Measurements from ENCODE around the gene TSPAN5.

TSPAN5 gene

DNA sequence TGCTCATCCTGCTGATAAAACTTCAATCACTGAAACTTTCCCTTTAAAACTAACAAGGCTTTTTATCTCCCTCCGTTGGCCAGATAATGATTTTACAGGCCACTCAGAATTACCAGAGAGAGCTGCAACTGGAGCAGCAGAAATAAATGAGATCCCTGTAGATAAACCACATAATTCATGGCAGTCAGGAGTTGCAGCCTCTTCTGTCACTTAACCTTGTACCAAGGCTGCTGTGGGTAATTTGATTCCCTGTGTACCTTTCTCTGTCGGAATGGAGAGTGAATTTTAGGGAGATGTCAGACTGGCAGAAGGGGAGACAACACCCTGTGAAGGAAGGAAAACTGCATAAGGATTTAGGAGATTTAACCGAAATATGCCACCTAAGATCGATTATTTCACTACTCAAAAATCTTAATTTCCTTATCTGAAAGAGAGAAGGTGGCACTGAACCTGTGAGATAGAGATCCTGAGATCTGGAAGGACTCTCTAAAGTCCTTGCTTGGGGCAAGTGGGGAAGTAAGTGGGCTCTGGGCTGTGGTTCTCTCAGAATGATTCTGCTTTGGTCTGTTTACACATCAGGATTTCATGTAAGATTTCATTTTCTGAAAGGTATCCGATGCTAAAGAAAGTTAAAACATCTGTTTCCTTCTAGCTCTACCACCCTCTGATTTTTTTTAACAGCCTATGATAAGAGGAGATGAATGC lies 14.3 kb upstream of the TSPAN5 start:
- FAIRE-seq, result no peak

DNA sequence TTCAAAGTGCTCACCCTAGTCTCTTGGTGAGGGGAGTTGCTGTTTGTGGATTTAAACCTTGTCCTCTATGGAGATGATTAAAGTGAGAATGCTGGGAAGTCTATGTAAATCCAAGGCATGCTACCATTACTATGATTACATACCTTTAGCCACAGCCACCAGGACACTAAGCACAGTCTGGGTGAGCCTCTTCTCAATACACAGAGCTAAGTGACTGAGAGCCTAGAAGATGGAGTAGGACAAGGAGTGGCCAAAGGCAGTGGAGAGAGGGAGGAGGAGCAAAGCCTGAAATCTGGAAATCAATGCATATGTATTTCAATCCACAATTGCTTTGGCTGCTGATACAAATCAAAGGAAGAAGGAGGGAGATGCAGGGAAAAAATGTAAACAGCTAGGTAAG lies 12.7 kb upstream of the TSPAN5 start:
- FAIRE-seq, result no peak

DNA sequence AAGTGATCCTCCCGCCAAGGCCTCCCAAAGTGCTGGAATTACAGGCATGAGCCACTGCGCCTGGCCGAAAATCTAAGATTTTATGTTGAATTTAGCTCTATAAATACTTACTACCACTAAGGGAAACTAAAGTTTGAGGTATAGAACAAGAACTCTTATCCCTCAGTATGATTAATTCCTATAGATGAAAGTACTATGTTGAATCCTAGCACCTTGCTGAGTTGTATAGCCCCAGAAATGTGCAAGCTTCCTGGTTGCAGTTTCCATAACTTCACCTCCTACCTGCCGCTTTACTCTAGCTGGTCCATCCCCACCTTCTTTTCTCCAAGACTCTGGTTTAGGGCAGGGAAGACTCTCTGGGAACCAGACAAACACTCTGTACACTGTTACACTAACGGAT lies 11.8 kb upstream of the TSPAN5 start:
- FAIRE-seq, result no peak

DNA sequence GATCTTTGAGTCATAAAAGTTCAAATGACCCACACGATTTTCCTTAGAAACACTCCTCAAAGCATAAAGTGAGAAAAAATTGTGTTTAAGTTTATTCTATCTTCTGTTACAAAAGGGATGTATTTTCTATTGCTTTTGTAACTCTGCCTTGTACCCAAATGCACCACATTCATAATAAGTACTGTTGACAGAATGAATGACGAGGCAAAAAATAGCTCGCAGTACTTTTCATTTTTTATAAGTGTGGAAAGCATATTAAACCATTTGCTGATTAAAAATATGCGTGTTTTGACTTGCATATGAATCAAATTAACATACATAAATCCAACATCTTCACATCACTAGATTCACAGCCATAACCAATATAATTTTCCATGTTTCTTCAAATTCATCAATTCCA lies 11.2 kb upstream of the TSPAN5 start:
- FAIRE-seq, result no peak

DNA sequence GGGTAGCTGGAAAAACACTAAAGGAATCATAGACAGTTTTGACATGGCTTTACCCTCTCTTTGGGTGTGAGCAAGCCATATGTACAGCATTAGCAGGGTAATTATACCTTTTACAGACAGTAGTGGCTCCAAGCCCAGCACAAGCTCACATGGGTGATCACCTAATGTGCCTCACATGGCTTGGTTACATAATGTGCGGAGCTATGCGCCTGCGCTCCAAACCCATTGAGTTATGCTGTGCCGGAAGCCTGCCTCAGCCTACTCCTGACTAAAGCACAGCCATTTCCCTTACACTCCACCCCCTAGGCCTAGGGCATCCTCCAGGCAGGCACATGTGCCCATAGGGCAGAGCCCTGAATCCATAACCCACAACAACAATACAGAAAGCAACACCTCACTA lies 6.5 kb upstream of the TSPAN5 start:
- no peak for FAIRE-seq

DNA sequence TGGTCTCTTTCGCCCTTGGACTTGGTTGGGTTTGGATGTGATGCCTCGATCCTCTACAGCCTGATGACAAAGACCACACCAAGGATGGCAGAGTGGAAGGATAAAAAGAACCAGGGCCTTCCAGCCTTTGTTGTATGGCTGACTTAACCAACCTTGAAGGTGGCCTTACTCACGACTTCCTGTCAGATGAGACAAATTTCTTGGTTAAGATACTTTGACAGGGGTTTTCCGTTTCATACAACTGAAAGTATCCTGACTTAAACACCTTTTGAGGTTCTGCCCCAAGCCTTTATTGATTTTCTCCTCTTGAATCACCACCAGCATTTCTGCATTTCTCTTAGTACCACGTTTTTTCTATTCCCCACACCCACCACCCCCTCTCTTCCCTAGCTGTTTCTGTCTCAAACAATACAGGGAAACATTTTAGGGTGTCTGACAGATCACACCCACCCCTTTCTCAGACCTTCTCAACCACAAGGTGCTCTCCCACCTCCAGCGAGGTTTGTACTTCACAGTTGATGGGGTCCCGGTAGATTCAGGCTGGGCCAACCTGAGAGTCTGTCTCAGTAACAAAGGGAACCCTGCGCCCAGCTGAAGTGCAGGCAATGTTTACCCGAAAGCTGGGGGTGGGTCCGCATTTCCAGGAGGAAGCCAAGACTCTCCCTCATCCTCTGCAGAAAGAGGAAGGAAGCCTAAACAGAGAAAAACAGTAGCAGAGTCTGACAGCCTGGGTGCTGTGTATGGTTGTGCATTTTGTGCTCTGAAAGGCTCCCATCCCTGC lies 5.0 kb upstream of the TSPAN5 start:
- FAIRE-seq, result no peak

DNA sequence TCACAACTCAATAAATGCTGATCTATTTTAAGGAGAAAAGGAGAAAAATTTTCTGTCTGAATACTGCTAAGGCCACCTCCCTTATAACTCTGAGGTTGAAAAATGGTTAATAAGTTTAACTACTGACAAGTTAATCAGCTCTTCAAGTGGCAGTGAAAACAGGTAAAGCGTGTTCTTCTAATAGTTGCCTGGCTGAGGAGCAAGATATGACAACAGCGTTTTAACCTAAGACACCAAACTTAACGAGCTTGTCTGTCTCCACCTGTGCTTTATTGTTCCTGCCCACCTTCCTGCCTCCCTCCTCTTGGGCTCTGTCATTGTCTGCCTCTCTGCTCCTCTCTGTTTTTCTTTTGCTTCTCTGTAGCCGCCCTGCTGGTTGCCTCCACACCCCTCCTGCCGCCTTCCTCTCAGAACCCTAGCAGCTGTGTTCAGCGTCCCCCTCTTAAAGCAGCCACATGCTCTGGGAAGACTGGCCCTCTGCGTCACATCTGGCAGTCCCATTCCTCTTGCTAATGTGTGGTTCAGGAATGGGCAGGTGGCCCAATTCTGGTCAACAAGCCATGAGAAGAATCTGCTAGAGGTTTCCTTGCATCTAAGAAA lies 4.3 kb upstream of the TSPAN5 start:
- FAIRE-seq, result no peak

DNA sequence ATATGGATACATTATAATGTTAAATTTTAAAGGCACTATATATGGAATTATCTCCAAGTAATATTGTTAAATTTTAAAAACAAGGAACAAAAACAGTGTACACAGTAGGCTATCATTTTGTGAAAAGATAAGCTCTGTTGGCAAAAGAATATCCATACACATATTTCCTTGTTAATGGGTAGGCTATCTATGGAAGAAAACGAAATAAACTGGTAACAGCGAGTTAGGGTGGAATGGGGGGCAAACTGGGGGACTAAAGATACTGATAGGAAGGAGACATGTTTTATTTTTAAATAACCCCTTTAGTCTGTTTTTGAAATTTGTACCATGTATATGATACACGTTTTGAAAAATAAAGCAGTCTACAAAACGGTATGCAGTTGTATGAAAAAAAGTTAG lies 3.6 kb upstream of the TSPAN5 start:
- no peak for FAIRE-seq

DNA sequence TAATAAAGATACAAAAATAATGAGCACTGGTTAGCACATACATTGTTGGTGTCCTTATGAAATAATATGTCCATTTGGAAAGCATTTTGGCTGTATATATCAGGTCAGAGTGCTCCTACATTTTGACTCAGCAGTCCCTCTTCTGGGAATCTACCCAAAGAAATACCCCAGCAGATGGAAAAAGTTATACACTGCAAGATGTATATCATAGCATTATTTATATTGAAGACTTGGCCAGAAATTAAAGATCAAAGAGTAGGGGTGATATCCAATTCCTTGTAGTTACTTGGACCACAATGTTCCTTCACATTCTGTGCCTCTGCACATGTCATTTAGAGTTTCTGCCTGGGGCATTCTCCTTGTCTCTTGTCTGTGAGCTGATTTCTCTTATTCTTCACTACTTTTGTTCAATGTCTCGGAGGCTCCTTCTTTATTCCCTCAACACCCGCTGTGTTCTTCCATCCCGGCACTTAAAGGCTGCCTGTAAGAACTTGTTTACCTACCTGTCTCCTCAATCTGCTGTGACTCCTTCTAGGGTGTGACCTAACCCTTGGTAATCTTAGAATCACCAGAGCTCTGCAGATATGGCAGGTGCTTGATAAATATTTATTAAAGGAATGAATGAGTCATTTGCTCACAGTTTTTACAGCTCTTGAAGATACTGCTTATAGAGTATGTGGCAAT lies 3.1 kb upstream of the TSPAN5 start:
- FAIRE-seq, result no peak

DNA sequence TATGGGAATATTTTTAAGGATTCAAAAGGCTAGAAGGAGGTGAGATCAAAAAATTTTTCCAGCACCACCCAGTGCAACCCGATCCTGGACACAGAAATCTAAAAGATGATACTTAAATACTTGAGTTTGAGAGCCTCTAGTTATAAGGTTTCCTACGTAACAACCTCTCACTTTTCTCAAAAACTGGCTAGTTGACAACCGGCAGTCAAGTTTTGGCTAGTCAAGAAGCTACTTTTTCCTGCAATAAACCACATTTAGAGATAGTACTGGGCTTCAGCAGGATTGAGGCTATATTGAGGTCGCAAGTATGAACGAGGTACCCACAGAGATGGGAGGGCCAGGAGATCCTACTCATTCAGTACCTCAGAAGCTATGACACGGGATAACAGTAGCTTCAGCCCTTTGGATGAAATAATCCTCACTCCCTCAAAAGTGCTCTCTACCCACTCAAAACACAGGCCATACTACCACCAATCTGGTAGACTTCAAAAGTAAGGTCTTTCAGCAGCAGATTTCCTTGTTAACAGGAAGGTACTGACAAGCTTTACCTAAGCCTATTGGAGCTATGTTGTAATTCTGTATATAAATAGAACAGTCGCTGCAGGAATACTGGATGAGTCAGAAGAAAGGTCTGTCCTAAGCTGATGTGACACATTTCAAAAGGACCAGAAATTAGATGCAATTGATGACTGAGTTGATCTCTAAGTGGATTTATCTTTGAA lies 1.5 kb upstream of the TSPAN5 start:
- FAIRE-seq, result no peak

DNA sequence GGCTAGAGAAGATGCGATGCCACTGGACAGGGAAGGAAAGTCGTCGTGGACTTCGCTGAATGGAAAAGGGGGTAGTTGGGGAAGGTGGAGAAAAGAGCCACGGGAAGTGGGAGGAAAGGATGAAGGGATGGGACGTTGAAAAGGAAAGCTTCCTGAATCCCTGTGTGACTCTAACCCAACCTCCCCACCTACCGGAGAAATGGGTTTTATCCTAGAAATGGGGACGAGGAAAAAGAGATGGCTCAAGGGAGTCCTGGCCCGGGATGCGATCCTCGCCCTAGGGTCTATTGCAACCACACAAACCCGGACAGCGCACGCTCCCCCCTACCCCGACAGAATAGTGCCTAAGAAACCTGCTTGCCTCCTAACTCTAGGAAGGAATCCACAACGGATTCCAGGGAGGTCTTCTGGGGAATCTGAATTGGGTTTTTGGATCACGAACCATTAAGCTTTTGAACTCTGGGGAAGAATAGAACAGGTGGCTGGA lies 738 bp upstream of the TSPAN5 start:
- no peak for FAIRE-seq

DNA sequence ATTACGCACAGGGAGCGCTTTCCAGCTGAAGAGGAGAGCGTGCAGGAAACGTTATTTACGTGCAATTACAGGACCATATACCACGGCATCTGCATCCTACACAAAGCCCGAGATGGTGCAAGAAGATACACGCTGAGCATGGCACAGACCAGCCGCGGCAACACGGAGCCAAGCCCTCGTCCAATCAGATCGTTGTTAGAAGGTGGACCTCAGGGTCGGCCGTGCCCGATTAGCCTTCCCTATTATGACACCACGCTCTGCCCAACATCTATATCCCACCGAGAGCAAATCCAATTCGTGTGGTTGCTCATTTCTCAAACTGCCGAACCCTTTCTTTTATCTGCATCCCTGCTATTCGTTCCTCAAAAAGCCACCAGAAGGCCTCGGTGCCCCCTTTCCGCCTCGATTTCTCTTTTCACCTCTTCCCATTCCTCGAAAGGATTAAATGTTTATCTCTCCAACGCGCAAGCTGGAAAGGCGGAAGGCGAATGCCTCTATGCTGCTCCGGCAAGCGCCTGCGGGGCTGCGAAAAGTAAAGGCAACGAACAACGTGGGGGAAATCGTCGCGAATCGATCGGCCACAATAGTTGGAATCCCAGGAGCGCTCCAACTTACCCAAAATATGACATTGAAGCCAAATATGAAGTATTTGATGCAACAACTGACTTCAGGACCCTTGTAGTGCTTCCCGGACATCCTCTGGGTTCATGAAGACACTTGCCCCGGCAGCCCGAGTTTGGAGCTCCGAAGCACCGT lies 702 bp downstream of the TSPAN5 start:
- FAIRE-seq, result no peak

DNA sequence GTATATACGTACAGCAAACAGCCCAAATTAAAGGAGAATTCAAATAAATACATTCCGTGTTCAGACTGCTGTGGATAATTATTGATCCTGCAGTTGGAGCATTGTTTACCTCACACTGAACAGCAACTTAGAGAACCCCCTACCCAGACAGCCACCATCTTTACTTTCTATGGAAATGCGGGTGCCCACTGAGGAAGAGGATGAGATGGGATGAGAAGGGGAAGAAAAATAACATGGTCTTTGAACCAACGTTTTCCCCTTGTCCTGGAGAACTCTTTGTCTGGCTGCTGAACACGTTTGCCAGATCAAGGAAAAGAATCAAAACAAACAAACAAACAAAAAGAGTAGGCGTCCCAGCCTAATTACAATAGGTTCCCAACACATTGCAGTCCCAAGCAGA lies 1.5 kb downstream of the TSPAN5 start:
- no peak for FAIRE-seq

DNA sequence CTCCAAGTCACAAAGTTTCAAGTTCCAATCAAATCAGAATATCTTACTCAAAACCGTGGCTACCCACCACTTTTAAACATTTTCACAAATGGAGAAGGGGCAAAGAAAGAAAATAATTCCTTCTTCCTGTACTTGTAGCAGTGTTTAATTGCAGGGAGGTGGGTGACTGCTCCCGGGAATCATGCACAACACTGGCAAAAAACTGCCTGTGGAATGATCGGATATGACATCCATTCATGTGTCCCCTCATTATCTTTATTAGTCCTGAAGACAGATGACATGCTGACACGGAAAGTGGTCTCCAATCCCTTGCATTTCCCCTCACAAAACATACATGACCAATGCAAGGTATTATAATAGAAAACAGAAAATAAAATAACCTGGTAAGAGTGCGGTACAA lies 2.0 kb downstream of the TSPAN5 start:
- no peak for FAIRE-seq

DNA sequence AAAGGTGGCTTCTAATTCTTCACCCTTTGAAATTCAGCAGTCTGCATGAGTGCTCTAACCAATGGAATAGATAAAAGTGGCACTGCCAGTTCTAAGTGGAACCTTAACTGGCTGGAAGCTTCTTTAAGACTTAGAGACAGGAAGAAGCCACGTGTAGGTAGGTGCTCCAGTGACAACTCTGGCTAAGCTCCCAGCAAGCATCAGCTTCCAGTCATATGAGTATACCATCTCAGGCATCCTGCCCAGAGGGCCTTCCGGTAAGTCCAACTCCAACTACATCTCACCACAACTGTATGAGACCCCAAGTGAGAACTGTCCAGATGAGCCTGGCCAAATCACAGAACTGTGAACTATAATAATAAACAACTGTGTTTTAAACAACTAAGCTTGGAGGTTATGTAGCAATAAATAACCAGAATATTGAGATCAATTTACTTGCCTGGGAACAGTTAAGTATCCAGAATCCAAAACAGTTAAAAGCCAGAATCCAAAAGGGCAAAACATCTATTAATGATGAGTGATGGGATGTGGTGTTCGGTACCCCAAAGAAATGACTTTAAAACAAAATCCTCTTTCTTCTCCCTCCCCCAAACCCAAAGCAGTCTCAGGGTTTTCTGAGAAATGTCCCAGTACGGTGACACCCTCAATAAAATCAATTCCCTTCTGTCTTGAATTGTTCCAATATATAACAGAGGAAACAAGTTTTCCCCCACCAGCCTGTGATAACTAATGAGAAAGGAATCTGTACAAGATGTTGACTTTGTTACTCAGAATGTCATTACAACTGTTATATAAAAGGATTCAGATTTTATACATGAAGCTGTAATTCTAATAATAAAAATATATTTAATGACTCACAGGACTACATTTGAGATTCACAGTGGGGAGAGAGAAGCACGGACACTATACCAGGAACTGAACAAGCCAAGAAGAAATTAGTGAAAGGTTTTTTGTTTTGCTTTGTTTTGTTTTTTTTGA lies 4.2 kb downstream of the TSPAN5 start:
- FAIRE-seq, result peak; percentile 94

DNA sequence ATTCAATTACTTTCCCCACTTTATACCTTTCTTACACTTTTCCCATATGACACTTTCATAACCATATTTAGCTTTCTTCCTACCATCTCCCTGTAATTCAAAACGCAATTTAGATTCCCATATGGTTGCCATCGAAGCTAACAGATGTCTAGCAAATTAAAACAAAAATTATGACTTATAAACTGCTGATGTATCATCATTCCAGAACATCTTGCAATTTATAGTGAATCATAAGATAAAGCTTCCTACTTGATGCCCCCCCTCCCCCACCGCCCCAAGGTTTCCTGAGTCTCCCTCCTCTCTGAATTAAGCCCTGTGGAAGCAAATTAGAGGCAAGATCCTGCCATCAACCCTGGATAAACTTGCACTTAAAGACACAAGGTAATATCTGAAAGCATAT lies 5.4 kb downstream of the TSPAN5 start:
- FAIRE-seq, result no peak

DNA sequence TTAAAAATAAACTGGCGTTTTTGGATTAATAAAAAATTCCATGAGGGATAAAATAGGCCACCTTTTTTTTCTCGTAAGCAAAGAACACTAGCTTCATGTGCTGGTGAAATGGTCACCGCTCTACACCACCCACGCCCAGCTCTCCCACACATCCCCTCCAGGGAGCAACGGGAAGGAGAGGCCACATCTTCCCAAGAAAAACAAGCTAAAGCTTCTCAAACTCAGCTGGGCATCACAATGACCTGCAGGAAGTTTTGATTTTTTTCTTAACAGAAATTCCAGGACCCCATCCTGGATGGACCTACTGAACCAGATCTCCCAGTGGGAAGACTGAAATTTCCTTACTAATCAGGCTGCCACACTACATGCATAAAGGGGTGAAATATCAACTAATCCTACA lies 9.8 kb downstream of the TSPAN5 start:
- FAIRE-seq, result no peak

DNA sequence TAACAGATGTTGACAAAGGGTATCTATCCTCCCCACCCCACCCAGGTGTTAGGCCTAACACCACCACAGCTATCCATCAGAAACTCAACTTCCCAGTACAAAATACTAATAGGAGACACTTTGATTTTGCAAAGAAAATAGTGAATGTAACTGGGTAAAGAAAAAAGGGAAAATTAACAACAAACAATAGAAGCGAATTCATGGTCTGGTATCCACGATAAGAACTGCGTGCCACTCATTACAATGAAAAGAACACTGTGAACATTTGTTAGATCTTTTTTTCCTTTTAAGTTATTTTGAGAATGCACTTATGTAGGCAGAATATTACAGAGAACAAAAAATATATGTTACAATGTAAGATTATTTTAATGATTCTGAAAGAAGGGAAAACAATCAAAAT lies 12.0 kb downstream of the TSPAN5 start:
- FAIRE-seq, result no peak

DNA sequence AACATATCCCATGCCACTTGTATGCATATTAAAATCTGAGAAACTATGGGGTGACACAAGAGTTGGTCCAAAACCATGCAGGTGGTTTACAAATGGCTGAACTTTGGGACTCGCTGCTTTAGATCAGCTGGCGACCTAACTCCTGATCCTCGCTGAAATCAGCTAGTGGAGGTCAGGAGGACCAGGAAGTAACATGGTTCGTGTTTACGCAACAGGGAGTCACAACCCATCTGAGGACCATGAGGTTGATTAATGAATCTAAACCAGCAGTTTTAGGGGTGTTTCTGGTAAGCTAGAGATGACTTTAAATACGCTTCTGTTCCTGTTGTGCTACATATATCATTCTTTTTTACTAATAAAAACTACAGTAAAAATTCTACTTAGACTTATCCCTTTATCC lies 12.9 kb downstream of the TSPAN5 start:
- no peak for FAIRE-seq

DNA sequence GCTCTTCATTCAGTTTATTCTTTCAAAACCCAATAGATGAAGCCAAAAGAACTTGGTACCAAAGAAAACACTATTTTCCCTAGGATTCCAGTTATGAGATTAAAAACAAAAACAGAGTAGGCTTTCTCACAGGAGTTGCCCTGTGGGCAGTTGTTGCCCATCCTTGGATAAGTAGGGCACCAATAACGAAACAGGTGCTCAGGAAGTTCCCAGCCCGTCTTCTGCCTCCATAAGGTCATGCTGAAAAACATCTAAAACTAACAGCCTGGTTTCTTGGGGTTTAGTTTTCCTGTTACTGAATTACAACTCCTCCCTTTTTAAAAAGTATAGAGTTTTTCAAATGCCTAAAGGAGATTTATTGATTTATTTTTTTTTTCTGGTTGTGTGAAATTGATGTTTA lies 14.7 kb downstream of the TSPAN5 start:
- no peak for FAIRE-seq

DNA sequence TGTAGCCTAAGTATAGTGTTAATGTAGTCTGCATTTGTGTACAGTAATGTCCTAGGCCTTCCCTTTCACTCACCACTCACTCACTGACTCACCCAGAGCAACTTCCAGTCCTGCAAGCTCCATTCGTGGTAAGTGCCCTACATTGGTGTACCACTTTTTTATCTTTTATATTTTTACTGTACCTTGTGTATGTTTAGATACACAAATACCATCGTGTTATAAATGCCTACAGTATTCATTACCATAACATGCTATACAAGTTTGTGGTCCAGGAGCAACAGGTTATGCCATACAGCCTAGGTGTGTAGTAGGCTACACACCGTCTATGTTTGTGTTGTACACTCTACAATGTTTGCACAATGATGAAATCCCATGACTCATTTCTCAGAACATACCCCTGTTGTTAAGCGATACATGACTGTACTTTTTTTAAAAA lies 15.4 kb downstream of the TSPAN5 start:
- FAIRE-seq, result no peak
